Right lung (tissue), 5 donors: ENCODE results near the gene MAP6. TPM values are rescaled to one million over a fixed set of nuclear protein-coding genes. Genes with fewer than 3 reads are reported as not detected.

Experiments used
- DNase-seq, 2 donors: peaks; one replicate each; pipeline ENCODE4 v3.0.0-alpha.2; 2013
- polyA plus RNA-seq, 5 donors: library from polyadenylated mRNA; unstranded; fragments of 120-200 nt; gene quantifications; one replicate each; pipeline versions ENCODE4 v1.2.1 to v1.2.3, GENCODE V29; 2013; ENCODE audit warnings: inconsistent platforms in 1 of 5, low replicate concordance in 1 of 5; ENCODE audit not compliant: insufficient read length in 5 of 5, insufficient read depth in 1 of 5

The MAP6 gene
- polyA plus RNA-seq, 5 donors, result 7.5 to 9.7 (median 8.3) TPM

DNA sequence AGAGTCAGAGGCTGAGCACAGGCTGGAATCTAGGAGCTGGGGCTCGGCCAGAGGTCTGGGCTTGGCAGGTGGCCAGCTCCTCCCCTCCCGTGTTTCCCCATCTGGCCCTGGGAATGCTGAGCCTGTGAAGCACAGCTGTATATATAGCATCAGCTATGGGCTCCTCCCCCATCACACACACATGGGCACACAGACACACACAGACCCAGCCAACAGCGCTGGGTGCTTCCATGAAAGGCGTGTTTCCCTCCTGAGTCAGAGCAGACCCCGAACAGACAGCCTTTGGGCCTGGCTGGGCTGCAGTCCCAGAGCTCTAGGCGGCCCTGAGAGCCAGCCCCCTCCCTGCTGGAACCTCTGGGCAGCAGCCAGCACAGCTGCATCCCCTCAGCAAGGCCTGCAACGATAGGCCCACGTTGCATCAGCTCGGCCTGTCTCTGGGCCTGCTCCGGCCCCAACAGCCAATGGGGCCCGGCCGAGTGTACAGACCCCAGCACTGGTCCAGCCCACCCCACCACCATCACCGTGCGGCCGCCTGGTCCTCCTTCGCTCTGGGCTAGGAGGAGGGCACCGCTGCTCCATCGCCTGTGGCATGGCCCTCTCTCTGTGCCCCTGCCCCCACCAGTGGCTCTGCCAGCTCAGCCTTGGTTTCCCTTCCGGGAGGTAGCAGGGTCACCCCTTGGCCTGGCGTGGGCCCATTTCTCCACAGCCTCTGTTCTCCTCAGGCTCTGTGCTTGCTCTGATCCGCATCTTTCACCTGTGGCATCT lies 114.4 kb downstream of the MAP6 start:
- peak; percentile 98 to 99 for DNase-seq

- no peak for DNase-seq
Measured at GRCh38 chr11:75553889-75554257, 115.0 kb downstream of the MAP6 start.

DNA sequence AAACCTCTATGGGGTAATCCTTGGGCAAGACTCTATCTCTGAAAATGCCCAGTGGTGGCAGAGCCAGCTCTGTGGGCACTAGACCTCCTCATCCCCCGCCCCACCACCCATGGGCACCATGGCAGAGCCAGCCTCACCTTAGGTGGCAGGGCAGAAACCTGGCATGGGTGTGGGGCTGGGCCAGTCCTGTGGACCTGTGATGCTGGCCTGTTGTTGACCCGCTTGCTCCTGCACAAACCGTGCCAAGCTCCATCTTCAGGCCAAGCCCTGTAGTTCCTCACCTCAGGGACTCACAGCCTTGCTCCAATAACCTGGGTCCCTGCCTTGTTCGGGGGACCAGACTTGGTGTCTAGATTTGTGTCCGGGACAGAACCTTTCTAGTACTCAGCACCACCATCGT lies 115.7 kb downstream of the MAP6 start:
- no peak for DNase-seq

- DNase-seq, result no peak
Measured at GRCh38 chr11:75549370-75549958, 119.4 kb downstream of the MAP6 start.

DNA sequence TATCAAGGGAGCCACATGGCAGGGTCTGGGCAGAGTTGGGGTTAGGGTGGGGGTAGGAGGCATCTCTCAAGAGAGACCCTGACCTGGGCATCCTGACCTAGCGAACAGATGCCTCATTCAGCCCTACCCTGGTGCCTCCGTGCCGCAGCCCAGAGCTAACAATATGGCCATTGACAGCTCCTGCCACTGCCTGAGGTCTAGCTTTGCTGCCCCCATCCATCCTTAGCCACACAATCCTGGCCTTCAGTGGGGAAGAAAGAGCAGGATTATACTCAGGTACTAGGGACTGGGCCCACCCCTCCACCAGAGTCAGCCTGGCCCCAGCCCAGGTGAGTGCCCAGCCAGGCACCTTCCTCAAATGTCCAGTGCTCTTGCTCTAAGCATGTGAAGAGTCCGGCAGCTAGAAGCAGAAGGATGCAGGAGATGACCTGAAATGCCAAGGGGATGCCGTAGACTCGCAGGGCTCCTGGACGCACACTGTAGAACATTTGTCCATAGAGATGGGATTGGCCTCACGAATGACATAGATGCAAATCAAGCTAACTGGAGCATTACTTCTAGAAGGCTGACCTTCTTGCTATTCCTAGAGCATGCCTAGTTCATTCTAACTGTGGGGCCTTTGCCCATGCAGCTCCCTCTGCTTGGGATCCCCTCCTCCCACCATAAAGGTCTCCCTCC lies 120.1 kb downstream of the MAP6 start:
- no peak for DNase-seq

DNA sequence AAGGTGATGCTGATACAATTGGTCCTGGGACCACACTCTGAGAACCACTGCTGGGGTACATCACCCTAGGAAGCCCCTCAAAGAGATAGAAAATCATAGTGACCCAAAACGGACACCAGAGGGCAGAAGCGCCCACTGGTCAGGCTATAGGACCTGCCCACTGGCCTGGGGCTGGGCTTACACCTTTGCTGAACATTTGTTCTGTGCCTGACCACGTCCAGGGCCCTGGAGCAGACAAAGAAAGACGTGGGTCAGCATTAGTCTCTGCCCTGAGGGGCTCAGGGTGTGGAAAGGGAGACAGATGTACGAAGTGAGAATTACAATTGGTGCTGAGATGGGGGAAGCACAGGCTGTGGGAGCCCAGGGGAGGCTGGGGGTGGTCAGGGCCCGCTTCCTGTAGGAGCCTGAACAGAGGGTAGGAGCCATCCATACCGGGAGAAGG lies 121.2 kb downstream of the MAP6 start:
- peak; percentile 67 to 77 for DNase-seq

GRCh38 chr11:75547177-75547576 lies 121.7 kb downstream of the MAP6 start:
- DNase-seq, result no peak

GRCh38 chr11:75543806-75544205 lies 125.0 kb downstream of the MAP6 start:
- no peak for DNase-seq

DNA sequence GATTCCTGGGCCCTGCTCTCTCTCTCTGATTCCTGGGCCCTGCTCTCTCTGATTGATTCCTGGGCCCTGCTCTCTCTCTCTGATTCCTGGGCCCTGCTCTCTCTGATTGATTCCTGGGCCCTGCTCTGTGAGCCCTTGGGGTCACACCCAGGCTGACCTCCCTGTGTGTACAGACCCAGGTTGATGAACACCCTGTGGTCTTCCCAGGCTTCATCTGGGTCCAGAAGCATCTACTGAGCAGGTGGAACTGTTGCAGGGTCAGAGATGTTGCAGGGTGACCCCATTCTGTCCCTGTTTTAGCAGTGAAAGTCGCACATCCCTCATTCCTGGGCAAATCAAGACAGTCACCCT lies 126.8 kb downstream of the MAP6 start:
- DNase-seq, result no peak

DNA sequence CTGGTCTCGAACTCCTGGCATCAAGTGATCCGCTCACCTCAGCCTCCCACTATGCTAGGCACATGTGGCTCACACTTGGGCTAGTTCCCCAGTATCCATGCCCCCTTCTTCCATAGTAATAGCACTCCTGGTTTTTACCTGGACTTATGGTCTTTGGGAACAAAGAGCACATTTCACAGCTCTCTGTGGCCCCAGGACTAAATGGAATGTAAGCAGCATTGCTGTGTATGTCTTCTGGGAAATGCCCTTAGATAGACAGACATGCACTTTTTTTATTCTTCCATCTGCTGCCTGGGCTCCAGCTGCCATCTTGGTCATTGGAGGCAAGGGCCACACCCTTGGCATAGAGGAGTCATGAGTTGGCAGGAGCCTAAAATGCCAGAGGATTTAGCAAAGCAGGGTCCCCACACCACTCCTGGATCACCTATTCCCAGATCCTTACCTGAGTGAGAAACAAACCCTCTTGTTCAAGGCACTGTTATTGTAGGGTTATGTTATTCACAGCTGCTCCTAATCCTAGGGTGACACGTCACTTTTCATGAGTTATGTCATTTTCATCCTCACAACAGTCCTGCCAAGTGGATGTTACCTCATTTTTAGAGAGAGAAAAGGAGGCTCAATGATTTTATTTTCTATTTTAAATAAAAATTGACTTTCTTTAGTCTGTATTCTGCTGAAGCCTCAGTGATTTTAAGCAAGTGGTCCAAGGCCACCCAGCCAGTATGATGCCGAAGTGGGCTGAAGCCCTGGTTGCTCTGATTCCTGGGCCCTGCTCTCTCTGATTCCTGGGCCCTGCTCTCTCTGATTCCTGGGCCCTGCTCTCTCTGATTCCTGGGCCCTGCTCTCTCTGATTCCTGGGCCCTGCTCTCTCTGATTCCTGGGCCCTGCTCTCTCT lies 127.4 kb downstream of the MAP6 start:
- no peak for DNase-seq

DNA sequence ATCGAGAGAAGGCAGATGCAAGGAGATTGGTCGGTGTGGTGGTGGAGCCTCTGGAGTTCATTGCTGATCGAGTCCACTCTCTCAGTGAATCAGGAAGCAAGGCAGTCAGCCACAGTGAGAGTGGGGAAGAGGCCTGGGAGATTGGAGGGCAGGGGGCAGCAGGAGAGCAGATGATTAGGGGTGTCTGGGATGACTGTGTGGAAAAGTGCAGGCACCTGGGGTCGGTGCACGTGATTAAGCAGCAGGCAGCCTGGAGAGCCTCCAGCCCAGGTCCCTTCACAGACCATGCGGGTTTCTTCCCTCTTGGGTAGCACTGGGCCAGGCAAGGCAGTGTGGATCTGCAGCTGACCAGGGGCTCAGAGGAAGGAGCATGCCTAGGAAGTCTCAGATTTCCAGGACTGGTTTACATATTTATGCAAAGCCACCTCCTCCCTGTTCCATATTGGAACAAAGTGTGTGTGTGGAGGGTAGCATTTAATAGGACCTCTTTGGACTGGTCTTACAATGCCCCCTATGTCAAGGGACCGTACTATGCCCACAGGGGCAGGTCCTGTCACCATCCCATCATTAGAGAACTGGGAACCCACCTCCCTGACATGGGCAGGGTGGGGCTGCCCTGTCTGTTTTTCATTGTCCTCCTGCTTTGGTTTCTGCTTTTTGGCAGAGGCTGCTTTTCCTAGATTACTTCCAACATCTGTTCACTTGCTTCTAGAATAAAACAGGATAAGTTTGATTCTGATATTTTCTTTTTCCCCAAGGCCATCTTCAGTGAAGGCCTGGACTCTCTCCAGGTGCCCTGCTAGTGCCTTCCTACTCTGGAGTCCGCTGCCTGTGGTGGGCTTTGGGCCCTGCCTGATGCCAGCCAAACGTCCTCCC lies 129.1 kb downstream of the MAP6 start:
- no peak for DNase-seq

DNA sequence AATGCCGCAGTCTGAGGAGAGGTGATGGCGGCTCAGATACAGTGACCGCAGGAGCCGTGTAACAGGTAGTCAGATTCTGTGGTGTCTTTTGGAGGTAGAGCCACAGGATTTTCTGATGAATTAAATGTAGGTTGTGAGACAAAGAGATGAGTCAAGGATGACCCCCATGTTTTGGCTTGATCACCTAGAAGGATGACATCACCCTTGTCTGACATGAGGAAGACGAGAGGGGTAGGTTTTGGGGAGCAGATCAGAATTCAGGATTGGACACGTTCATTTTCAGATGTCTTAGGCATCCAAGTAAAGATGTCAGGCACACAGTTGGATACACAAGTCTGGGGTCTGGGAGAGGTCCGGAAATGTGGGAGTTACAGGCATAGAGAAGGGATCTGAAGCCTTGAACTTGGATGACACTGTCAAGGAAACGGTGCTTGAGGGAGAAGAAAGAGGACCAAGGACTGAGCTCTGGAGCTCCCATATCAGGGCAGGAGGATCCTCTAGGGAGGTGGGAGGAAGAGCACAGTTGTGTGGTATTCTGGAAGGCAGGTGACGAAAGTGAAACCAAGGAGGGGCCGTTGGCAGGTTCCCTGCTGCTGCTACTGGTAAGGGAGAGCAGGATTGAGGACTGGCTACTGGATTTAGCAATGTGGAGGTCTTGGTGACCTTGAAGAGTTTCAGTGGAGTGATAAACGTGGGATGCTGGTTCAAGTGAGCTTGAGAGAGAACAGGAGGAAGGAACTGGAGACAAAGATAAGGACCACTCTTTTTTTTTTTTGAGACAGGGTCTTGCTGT lies 130.5 kb downstream of the MAP6 start:
- no peak for DNase-seq

- no peak for DNase-seq
Measured at GRCh38 chr11:75537740-75538139, 131.1 kb downstream of the MAP6 start.

Other genes with a start within 250 kb of the MAP6 start
- gene KLHL35, start 235.8 kb downstream of the MAP6 start, polyA plus RNA-seq, result 1 to 10 TPM; 1.1 to 1.8 (median 1.4) TPM
- gene GDPD5, start 143.1 kb downstream of the MAP6 start, polyA plus RNA-seq, result 10 to 100 TPM; 17.9 to 31.0 (median 25.6) TPM
- gene SERPINH1, start 106.8 kb downstream of the MAP6 start, polyA plus RNA-seq, result 100 to 1,000 TPM; 354 to 546 (median 466) TPM
- gene MOGAT2, start 48.8 kb upstream of the MAP6 start, polyA plus RNA-seq, result under 1 TPM in 1 of 5 donors, not detected in 4; 0.17 TPM
- 1 to 10 TPM; 1.2 to 2.1 (median 1.6) TPM for gene DGAT2, start 99.7 kb upstream of the MAP6 start, polyA plus RNA-seq
- gene UVRAG, start 146.2 kb upstream of the MAP6 start, polyA plus RNA-seq, result 10 to 100 TPM; 19.0 to 25.0 (median 21.4) TPM